COLO829 (cell line): ENCODE data around the gene ZNF516.

Experiments used
- DNase-seq: peaks from one replicate; pipeline ENCODE4 v3.0.0; 2012; ENCODE audit warnings: low spot score

Gene ZNF516

GRCh38 chr18:76421685-76422078 lies 73.4 kb downstream of the ZNF516 start:
- no peak for DNase-seq

GRCh38 chr18:76420898-76421684 lies 74.0 kb downstream of the ZNF516 start:
- no peak for DNase-seq

- DNase-seq = no peak
Observed at GRCh38 chr18:76419811-76420210, 75.2 kb downstream of the ZNF516 start.

GRCh38 chr18:76416911-76417310 lies 78.1 kb downstream of the ZNF516 start:
- no peak for DNase-seq

GRCh38 chr18:76414936-76415621 lies 80.0 kb downstream of the ZNF516 start:
- no peak for DNase-seq

- no peak for DNase-seq
Observed at GRCh38 chr18:76412818-76413565, 82.0 kb downstream of the ZNF516 start.

GRCh38 chr18:76412010-76412817 lies 82.8 kb downstream of the ZNF516 start:
- DNase-seq = peak; percentile 60

- no peak for DNase-seq
Observed at GRCh38 chr18:76410660-76411417, 84.2 kb downstream of the ZNF516 start.

- no peak for DNase-seq
Observed at GRCh38 chr18:76410033-76410432, 85.0 kb downstream of the ZNF516 start.

- no peak for DNase-seq
Observed at GRCh38 chr18:76408480-76409067, 86.5 kb downstream of the ZNF516 start.

- DNase-seq = no peak
Observed at GRCh38 chr18:76407681-76408080, 87.4 kb downstream of the ZNF516 start.

GRCh38 chr18:76406791-76407190 lies 88.3 kb downstream of the ZNF516 start:
- DNase-seq = no peak

GRCh38 chr18:76405681-76406356 lies 89.2 kb downstream of the ZNF516 start:
- DNase-seq = peak; percentile 36

GRCh38 chr18:76405280-76405679 lies 89.8 kb downstream of the ZNF516 start:
- DNase-seq = no peak

GRCh38 chr18:76404345-76404831 lies 90.7 kb downstream of the ZNF516 start:
- DNase-seq = no peak

GRCh38 chr18:76402026-76402990 lies 92.7 kb downstream of the ZNF516 start:
- no peak for DNase-seq

- peak; percentile 13 for DNase-seq
Observed at GRCh38 chr18:76401498-76401897, 93.5 kb downstream of the ZNF516 start.

- DNase-seq = no peak
Observed at GRCh38 chr18:76399613-76400391, 95.2 kb downstream of the ZNF516 start.
